HG03565 (cell line): Measurements from ENCODE around the gene AGAP3.
A peak's percentile ranks its signal among the peaks of the same experiment; 100 is the strongest.

Source experiments
- ATAC-seq: cut with Tn5 transposase; IDR thresholded peaks from one replicate; pipeline ENCODE4 v1.9.1; 2021; ENCODE audit warnings: mild to moderate bottlenecking, moderate library complexity; ENCODE audit not compliant: unreplicated experiment

AGAP3 gene

DNA sequence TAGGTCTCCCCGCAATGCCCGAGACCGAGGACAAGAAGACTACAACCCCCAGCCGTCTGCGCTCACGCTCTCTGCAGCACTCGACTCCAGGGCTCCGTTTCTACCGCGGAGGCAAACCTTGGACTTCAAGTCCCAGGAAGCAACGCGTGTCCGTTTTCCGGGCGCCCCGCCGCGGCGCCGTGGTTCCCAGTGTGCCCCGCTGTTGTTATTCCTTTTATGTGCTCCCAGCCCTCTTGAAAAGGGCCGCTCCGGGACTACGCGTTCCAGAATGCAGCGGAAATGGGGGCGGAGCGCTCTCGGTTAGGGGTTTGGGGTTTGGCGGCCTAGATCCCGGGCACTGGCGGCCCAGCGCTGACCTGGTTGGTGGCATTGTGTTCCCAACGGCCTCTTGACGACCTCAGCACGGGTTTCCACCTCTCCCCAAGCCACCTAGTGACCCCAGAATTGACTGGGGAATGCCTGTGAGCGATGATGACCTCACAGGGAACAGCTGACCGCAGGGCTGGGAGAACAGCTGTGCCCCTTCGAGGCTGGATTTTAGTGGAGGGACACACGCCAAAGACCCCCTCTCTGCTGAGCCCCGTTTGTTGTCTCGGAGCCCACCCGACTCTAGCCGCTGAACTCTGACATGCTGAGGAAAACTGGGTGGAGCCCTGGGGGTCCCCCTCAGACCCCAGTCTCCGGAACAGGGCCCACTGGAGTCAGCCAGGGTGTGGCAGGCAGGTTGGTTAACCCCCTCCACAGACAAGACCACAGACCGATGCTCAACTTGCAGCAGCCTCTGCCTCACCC is 28.1 kb upstream of the AGAP3 start:
- ATAC-seq, result peak; percentile 82

DNA sequence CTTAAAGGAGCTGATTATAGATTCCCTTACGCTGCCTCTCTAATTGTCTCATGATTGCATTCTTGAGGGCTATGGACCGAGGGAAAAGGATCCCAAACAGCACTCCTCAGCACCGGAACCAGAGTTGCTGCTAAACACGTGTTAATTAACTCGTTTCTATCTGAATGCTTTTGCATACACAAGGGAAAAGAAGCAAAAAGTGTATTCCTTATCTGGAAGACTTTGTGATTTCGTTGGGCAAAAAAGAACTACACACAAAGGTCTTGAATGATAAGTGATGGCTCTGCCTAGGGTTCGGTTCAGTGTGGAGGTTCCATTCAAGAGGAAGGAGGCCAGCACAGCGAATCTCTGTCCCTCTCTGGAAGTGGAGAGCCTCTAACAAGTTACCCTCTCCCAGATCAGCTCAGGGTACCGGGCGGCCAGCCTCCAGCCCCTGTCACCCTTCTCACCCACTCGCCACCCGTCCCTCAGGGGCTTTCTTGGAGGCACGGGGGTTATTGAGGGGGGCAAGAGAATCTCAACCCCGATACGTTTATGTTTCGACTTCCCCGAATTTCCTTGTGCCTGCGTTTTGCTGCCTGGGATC is 27.4 kb upstream of the AGAP3 start:
- no peak for ATAC-seq

DNA sequence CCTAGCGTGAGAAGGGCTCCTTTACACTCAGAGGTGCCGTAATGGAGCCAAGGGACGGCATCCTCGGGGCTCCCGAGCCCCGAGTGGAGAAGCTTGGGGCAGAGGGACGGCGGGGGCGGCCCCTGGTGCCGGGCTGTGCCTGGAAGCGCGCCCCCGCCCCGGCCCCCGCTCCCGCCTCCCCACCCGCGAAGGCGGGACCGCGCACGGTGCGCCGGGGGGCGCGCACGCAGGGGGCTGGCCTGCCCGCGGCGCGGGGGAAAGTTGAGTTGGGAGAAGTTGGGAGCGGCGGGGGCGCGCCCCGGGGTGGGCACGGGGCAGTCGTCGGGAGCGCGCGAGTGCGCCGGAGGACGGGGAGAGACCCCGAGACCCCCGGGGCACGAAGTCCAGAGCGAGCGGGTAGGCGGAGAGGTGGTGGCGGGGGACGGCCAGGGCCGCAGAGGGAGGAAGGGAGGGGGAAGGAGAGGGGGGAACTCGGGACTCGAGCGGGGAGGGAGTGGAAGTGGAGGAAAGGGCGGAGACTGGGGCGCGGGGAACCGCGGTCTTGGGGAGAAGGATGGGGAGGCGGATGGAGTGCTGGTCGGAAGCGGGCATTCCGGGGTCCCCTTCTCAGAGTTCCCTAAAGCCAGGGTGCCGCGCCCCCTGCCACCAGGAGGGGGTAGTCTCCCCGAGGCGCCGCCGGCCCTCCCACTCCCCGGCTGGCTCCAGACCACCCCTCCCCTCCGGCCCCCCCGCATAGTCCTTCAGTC is 26.7 kb upstream of the AGAP3 start, which contains the start of gene SLC4A2:
Gene SLC4A2, plus strand, starts transcription at position 223 of the 746 bp plus-strand sequence. CDS start 2,399 bp downstream, outside the sequence.
- ATAC-seq, result no peak

DNA sequence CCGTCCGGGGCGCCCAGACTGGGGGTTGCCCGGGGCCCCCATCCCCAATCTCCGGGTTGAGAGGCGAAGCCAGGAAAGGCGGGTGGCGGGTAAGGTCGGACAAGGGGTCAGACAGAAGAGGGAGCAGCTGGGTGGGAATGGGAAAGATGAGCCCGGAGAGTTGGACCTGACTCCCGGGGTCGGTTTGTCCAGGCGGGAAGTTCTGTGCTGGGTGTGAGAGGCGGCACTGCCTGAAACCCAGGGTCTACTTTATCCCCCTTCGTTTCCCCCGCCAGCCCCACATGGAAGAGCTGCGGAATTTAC is 26.2 kb upstream of the AGAP3 start:
- no peak for ATAC-seq

DNA sequence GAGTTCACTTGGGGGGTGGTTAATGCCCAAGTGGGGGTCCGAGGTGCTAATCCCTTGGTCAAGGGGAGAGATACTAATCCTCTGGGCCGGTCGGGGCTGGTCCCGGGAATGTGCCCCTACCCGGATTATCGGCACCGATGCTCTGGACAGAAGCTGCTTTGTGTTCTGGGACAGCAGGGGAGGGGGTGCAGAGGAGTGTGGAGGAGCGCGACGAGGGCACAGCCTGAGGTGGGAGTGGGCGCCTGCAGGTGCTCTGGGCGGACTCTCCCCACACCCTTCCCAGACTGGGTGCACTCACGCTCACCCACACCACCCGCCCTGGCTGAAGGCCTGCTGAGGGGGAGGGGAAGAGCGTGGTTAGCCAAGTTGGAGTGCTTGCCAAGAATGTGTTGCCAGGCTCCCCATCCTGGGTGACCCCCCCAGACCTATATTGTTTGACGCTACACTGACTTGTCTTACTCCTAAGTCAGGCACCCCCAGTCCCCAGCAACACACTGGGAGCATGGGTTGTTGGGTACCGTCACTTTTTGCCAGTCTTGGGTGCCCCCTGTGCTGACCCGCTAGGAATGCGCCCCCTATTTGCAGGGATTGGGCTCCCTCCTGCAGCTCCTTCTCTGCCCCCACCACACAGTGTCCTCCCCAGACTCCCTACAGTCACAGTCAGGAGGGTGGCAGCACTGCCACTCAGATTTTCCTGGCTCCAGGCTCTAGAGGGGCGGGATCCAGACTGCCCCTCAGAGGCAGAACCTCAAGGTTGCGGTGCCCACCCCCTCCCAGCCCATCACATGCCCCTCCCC is 25.7 kb upstream of the AGAP3 start:
- ATAC-seq, result no peak

DNA sequence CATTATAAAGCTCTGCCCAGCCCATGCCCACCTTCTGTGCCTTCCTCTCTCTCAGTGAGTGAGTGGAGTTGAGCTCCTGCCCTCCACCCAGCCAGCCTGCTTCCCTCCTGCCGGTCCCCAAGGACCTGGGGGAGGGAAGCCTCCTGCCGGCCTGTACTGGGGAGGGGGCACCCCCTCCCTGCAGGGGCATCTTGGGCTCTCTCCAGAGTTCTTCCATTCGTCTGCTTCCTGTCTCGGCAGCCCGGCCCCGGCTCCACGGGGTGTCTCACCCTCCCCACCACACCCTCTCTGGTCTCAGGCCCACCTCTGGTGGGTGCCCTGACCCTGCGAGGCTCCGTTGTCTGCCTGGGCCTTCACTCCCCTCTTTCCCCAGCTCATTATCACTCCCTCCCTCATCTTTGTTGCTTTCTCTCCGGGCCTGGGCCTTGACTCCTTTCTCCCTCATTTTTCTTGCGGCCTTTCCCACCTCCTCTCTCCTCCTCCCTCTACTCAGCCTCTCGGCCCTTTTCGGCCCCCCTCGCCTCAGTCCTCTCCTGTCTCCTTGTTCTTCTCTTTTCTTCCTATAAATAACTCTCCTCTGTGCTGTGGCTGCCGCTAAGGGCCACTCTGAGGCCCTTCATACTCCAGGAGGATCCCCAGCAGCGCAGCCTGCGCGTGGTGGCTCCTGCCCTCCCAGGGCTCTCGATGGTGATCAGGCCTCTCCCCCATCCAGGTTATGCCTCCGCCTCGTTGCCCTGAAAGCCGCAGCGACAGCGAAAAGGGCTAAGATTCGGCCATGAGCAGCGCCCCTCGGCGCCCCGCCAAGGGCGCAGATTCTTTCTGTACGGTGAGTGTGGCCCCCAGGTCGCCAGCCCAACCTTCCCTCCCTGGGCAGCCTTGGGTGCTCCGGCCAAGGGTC is 24.8 kb upstream of the AGAP3 start:
- ATAC-seq, result no peak

DNA sequence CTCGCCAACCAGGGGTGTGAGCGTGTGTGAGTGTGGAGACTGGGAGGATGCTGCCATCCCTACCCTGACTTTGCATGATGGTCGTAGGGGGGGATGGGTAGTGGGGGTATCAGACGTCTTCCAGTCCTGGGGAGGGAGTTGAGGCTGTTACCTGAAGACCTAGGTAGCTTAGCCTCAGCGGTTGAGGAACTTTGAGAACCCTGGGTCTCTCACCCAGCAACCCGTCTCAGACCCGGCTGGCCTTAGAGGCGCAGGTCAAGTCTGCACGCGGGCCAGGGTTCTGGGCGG is 24.2 kb upstream of the AGAP3 start:
- ATAC-seq, result no peak

DNA sequence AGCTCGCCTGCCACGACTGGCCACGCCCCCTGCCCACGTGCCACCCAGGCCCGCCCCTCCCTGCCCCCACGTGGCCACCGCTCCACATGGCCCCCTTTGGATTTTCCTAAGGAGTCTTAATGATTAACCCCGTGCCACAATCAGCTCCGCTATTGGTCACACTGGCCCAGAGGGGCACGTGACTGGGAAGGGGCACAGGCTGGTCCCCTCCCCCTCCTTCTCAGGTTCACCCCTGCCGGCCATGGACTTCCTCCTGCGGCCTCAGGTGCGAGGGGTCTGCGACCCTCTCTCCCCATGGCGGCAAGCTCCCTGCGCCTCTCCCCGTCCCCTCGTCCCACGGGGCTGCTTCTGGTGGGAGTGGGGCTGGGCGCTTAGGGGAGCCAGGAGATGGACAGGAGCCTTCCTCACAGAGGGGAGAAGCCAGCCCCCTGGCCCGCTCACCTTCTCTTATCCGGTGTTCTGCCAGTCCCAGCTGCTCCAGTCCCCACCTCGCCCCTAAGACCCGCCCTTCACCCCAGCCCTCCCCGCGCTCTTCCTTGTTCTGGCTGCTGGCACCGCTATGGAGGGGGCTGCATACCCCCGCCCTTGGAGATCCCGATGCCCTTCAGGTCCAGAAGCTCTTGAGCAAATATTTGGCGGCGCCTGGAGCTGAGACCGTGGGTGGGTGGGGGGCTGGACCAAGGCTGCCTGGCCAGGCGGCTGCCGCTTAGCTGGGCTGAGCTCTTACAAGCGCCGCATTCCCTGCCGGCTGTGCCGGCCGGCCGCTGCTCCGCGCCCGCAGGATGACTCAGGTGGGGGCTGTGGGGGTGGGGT is 23.7 kb upstream of the AGAP3 start:
- no peak for ATAC-seq

DNA sequence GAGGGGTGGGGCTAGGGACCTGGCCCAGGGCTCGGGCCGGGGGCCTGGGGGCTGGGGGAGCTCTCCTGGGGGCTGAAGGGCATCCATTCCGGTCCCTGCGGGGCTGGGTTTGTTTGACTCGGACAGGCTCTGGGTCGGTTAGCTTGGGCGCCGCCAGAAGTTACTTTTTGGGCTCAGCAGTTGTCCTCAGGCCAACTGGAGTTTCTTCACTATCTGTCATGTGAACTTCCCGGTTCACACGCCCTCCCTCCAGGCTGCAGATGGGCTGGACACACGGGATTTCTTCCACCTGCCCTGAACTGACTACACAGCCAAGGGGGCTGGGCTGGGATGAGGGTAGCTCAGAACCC is 23.1 kb upstream of the AGAP3 start:
- no peak for ATAC-seq

DNA sequence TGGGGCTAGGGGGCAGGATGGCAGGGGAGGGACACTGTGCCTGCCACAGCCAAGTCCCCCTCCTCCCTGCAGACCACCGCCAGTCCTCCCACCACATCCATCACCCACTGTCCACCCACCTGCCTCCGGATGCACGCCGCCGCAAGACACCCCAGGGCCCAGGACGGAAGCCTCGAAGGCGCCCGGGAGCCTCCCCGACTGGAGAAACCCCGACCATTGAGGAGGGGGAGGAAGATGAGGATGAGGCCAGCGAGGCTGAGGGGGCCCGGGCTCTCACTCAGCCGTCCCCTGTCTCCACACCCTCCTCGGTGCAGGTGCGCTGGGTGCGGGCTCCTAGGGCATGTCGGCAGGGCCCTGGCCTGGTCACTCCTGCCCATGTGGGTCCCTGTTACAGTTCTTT is 21.8 kb upstream of the AGAP3 start:
- no peak for ATAC-seq

DNA sequence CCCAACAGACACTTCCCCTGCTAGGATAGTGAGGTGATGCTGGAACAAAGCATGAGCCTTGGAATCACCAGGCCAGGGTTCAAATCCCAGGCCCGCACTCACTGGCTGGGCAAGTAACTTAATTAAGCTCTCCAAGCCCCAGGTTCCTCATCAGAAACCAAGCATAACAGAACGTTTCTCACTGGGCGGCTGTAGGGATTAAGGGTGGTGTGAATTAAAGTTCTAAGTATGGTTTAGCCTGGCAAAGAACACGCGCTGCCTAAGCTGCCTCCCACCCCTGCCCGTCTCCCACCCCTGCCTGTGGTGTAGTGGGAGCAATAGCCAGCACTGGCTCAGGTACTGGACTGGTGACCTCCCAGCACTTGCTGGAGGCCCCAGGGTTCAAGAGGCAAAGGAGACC is 21.3 kb upstream of the AGAP3 start:
- no peak for ATAC-seq

DNA sequence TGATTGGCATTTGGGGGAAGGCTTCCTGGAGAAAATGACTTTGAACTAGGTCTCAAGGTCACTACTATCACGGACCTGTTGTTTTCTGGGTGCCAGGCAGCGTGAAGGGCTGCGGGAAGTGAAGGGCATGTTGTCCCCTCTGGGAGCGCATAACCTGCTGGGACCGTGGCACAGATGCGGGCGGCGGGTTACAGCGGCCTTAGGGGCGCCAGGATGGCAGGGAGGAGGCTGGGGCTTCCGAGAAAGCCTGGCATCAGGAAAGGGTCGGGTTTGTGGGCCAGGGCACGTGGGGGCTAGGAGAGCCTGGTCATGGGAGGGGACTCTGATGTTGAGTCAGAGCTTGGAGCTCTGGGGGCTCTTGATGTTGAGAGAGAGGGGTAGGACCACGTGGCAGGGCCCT is 20.8 kb upstream of the AGAP3 start:
- ATAC-seq, result no peak

DNA sequence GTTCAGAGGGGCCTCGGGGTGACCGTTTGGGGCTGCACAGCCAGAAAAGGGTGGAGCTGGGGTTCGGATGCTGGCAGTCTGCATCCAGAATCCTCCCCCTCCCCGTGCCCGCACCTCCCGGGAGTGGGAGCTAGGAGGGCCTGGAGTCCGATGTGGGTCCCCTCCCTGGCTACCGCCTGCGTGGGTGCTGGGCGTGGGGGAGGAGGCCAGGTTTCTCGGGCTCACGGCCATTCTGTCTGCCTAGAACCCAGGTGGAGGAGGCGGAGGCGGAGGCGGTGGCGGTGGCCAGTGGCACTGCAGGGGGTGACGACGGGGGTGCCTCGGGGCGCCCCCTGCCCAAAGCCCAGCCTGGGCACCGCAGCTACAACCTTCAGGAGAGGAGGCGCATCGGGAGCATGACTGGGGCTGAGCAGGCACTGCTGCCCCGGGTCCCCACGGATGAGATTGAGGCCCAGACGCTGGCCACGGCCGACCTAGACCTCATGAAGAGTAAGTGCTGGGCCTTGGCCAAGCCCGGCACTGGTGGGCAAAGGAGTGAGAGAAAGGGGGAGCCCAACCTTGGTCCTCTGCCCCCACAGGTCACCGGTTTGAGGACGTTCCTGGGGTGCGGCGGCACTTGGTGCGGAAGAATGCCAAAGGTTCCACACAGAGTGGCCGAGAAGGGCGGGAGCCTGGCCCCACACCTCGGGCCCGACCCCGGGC is 19.9 kb upstream of the AGAP3 start:
- ATAC-seq, result no peak

DNA sequence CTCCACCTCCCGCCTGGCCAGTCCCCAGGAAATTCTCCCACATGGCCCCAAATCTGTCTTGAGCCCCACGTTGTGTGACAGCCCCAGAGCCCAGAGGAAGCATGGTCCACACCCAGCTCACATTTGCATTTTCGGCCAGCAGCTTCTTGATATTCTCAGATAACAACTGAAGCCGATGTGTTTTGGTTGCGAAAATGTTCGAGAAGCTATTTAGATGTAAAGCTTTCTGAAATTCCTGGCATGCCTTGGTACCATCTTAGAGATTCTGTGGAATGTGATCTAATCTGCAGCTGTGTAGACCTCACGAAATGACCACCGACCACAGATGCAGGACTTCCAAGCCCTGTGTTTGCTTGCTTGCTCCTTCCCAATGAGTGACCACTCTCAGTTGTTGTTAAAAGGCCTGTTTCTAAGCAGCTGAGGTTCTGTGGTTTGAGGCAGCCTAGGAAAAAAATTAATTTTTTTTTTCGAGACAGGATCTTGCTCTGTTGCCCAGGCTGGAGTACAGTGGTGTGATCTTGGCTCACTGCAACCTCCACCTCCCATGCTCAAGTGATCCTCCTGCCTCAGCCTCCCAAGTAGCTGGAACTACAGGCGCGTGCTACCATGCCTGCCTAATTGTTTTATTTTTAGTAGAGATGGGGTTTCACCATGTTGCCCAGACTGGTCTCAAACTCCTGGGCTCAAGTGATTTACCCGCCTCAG is 18.1 kb upstream of the AGAP3 start:
- no peak for ATAC-seq

DNA sequence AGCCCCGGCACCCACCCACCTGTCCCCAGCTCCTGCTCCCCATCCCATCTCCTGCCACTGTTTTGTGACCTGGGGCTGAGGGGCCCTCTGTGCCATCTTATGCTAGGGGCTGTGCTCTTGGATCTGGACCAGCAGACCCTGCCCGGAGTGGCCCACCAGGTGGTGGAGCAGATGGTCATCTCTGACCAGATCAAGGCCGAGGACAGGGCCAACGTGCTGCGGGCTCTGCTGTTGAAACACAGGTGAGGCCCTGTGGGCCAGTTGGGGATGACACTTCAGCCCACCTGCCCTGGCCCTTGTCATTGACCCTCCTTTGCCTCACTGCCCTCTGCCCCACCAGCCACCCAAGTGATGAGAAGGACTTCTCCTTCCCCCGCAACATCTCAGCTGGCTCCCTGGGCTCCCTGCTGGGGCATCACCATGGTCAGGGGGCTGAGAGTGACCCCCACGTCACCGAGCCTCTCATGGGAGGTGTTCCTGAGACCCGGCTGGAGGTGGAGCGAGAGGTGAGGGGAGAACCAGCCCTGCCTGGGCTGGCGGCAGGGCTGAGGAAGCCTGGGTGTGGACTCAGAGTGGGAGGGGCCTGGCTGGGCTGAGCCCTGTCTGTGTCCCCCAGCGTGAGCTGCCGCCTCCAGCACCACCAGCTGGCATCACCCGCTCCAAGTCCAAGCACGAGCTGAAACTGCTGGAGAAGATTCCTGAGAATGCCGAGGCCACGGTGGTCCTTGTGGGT is 16.3 kb upstream of the AGAP3 start:
- ATAC-seq, result no peak

DNA sequence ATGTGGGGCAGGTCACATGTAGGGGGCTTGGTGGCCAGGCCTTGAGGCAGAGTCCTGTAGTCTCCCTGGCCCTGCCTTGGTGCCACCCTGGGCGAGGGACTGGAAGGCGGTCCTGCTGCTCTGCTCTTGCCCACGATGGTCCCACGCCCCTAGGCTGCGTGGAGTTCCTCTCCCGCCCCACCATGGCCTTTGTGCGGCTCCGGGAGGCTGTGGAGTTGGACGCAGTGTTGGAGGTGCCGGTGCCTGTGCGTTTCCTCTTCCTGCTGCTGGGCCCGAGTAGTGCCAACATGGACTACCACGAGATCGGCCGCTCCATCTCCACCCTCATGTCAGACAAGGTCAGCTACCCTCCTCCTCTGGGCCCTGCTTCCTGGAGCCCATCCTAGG is 15.7 kb upstream of the AGAP3 start:
- ATAC-seq, result no peak

DNA sequence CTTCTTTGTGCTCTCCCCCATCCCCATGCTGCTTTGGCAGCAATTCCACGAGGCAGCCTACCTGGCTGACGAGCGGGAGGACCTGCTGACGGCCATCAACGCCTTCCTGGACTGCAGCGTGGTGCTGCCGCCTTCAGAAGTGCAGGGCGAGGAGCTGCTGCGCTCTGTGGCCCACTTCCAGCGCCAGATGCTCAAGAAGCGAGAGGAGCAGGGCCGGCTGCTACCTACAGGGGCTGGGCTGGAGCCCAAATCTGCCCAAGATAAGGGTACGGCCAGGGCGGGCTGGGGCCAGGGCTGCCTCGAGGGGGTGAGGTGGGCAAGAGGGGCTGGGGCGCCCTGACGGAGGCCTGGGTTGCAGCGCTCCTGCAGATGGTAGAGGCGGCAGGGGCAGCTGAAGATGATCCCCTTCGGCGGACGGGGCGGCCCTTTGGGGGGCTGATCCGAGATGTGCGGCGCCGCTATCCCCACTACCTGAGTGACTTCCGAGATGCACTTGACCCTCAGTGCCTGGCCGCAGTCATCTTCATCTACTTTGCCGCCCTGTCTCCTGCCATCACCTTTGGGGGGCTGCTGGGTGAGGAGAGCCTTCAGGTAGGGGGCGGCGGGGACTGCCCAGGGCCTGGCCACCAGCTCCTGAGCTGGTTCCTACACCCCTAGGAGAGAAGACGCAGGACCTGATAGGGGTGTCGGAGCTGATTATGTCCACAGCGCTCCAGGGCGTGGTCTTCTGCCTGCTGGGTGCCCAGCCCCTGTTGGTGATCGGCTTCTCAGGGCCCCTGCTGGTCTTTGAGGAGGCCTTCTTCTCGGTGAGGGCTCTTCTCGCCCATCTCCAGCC is 15.0 kb upstream of the AGAP3 start:
- no peak for ATAC-seq
